GM19452 (cell line): ENCODE data around the gene THBS2.
"Not testable (repeated sequence)": the region's sequence is repeated elsewhere in the genome, so short reads cannot be mapped to it uniquely, and the experiment has no call there.

Experiments
- ATAC-seq: cut with Tn5 transposase; IDR thresholded peaks from one replicate; pipeline ENCODE4 v1.9.1; 2021; ENCODE audit not compliant: unreplicated experiment

THBS2 gene

DNA sequence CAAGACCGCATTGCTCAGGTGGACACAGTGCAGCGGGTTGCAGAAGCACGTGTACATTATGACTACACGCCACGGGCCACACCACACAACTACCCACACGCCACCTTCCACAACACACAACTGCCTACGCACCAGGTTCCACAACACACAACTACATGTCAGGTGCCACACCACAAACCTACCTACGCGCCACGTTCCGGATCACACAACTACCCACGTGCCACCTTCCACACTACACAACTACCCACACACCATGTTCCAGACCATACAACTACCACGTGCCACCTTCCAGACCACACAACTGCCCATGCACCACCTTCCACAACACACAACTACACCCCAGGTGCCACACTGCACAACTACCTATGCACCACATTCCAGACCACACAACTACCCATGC is 20.5 kb downstream of the THBS2 start:
- ATAC-seq, result no peak

DNA sequence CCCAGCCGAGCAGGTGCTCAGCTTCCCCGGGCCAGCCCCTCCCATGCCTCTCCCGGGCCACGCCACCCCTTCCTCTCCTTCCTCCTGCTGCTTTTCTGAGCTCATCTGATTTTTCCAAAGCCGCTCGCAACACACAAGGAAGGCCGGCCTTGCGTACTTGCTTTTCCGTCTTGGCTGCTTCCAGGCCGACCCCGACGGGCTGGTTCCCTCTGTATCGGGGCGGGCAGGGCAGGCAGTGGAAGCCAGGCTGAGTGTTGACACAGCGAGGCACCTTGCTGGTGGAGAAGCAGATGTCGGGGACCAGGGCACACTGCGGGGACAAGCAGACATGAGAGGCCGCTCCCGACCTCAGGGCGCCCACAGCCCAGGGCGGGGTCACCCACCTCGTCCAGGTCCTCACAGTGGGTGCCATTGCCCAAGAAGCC is 21.1 kb downstream of the THBS2 start:
- no peak for ATAC-seq

DNA sequence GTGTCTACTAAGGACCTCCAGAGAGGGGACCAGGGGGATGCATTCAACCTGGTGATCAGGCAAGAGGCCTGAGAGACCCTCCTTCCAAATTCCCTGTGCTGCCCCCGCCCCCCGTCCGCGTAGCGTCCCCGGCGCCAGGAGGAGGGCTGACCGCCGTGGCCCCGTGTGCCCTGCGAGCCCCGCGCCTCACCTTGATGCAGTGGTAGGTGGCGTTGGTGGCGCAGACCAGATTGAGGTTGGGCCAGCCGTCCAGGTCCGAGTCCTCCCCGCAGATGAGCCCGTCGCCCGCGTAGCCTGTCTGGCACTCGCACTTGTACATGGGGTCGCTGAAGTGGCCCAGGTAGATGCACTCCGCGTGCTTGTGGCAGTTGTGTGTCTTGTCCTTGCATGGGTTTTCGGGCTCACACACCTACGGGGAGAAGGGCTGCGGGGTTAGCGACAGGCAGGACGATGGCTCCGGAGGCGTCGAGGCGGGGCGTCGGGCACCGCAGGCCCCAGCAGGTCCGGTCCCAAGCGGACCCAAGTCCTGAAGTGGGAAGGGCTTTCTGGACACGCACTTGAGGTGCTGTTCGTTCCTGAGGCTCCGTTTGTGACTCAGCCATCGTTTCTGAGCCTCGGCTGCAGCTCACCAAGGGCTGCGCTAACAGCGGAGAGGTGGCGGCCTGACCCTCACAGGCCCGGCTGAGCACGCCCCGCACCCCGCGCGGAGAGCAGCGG is 21.7 kb downstream of the THBS2 start:
- no peak for ATAC-seq

DNA sequence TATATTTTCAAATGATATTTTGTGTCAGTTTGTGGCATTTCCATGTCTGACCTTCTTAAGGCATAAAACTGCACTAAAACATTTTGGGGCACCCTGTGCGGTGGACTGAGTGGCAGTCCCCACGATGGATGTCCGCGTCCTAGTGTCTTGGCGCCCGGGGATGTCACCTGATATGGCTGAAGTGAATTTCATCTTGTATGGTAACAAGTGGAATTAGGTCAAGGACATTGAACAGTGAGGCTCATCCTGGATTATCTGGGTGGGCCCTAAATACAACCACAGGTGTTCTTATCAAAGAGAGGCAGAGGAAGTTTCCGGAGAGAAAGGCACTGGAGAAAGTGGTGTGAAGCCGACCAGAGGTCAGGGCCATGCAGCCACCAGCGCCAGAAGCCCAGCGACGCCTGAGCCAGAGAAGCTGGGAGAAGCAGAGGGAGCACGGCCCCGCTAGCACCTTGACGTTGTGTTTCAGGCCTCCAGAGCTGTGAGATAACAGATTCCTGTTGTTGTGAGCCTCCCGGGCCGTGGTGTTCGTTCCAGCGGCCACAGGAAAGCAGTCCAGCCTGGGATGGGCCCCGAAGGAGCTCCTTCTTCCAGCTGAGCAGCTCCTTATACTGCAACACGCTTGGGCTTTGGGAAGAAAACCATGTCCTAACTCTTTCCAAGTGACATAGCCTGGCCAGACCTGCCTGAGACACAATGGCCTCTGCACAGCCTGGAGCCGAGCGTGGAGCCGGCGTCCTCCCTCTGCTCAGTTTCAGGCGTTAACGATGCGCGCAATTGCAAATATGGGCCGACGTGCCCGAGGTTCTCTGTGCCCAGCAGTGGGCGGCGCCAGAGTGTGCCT is 22.5 kb downstream of the THBS2 start:
- no peak for ATAC-seq

DNA sequence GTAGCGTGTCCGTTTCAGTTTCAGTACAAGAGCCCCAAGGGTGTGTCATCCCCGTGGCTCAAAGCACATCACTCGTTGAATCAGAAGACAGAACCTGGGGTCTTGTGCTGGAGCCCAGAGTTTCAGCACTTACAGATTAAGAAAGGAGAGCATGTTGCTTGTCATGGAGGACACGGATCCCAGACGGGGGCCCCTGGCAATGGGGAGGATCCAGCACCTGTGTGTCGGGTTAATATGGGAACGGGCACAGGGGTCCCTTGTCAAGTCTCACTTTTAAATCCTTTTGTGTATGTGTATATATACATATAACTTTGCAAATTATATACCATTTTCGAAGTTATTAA is 23.4 kb downstream of the THBS2 start:
- ATAC-seq, result no peak

DNA sequence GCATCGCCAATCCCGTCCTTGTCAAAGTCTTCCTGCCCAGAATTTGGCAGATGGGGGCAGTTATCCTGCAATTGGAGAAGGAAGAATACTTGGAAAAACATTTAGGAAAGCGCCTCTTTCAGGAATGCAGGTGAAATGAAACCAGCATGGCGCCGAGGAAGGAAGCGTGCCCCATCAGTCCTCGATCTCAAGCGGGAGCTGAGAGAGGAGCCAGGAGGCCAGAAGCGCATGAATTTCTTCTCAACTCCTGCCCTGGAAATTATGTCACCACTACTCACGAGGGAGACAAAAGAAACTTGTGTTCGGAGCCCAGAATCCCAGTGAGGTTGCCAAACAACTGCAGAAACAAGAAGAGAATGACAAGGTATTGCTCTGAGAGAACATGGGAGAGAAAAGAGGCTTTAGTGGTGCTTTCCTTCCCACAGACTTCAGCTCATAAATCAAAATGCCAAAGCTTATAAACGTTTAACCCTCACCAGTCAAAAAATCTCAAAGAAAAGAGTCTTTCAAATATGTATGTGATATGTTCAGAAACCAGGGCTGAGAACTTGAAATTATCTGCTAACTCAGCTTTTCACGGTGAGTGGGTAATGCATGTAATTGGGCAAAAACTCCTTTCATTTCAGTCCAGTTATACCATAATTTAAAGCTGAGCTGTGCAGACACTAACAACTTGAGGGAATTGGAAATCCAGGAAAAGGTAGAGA is 23.9 kb downstream of the THBS2 start:
- ATAC-seq, result no peak

DNA sequence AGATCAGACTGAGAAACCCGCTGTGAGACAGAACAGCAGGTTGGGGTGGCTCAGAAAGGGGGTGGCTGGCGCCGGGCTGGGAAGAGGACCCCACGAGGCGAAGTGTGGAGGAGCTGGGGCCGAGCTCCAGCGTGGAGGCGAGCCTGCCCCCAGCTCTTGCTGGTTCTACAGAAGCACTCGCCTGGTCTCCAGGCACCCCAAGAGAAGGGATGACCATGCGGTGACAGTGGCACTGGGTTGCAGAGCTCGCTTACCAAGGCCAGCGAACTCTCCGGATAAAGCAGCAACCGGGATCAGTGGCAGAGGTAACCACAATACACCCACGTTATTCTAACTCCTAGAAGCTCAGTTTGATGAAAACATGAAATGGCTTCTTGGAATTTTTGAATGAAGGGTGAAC is 26.5 kb downstream of the THBS2 start:
- no peak for ATAC-seq

DNA sequence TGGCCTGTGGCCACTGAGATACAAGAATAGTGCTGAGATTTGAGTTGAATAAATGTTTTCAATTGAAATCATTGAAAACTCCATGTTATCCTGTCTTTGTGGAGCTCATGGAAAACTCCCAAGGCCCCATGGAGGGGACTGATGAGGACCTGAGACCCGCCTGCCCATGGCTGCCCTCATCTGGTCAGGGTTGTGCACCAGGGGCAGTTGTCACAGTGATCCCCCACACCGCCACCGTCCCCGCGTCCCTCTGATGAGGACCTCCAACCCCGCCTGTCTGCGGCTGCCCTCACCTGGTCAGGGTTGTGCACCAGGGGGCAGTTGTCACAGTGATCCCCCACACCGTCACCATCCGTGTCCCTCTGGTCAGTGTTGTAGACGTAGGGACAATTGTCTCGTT is 27.8 kb downstream of the THBS2 start:
- no peak for ATAC-seq

DNA sequence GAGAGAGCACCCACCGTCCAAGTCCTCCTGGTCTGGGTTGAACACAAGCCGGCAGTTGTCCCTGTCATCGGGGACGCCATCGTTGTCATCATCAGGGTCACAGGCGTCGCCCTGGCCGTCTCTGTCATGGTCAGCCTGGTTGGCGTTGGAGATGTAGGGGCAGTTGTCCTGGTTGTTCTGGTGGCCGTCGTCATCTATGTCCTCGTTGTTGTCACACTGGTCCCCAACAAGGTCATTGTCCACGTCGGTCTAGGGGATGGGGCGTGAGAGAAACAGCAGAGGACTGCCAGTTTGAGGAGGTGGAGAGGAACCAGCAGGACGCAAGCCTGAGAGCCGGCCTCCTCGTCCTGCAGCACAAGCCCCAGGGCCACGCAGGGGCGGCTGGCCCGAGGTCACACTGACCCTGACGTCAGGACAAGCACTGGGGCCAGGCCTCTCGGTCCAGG is 28.5 kb downstream of the THBS2 start:
- ATAC-seq, result no peak

DNA sequence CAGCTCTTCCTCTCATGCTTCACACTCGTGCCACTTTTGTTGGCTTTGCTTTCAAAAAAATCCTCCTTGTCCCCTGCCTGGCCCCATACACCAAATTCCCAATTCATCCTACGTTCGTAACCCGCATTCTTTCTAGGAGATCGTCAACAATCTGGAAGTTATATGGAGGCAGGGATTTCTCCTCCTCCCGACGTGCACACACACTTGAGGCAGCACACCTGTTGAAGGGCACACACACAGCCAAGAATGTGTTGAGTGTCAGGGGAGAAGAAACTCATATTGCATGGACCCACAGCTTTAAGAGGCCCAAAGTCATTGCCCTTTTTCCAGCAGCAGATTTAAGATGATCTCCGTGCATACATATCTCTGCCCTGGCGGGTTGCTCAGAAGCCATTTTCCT is 28.9 kb downstream of the THBS2 start:
- no peak for ATAC-seq

DNA sequence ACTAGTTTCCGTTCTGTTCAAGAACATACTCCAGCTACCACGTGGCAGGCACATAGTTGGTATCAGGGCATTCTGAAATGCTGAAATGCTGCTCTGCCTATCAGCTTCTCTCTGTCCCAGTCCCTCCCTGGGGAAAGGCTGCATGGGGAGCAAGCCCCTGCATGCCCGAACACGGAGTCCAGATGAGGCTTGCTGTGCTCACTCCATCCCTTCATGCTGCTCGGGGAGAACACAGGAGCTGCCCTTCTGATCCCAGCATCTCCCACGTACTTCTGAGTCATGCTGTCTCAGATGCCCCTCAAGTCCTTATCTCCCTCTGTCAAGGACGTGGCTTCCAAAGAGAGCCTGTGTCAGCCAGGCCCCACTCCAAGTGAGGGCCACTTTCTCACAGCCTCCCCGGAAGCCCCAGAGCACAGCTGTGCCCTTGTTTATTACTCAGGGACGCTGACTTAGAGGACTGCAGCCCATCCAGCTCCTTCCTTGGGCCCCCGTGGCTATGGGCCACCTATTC is 29.4 kb downstream of the THBS2 start:
- no peak for ATAC-seq

DNA sequence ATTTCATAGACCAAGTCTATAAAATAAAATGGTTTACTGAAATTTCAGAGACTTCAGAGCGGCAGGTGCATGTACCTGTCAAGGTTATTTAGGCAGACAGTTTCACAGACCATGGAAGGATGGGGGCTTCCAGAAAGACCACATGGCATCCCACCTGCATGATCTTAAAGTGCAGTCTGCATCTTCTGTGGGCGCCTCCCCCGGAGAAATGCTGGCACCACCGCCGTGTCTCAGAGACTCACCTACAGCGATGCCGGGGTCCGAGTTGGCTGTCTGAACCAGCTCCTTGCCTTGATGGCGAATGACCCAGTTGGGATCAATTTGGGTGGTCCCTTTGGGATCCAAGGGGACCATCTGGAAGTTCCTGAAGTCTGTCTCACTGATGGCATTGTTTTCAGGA is 30.6 kb downstream of the THBS2 start:
- no peak for ATAC-seq

DNA sequence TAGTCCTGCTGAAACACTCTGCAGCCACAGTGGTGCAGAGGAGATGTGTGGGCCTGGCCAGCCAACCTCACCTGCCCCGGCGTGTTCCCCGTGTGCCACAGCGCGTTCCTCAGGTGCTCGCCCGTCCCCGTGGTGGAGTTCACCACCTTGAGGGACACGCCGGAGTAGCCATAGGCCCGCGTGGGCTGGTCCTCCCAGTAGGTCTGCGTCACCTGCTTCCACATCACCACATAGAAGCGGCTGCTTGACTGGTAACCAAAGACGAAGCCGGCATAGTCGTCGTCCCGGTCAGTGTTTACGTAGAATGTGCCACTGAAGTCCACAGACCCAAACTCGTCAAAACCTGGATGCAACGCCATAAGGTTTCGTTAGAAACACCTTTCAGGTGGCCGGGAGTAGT is 31.5 kb downstream of the THBS2 start:
- ATAC-seq, result no peak

DNA sequence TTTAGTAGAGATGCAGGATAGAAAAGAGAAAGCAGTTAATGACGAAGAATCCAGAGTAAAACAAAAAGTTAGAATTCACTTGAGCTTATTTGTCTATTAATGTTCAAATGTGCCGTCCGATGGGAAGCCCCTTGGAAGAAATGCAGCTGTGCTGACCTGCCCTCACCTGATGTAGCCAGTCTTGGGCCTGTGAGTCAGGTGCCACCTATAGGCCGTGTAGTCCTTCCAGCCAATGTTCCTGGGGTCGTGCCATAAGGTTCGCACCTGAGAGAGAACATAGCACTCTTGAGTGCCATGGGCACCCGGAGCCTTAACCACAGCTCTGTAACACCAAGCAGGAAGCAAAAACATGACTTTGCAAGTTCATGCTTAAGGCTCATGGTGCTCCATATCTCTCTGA is 32.4 kb downstream of the THBS2 start:
- ATAC-seq, result no peak

DNA sequence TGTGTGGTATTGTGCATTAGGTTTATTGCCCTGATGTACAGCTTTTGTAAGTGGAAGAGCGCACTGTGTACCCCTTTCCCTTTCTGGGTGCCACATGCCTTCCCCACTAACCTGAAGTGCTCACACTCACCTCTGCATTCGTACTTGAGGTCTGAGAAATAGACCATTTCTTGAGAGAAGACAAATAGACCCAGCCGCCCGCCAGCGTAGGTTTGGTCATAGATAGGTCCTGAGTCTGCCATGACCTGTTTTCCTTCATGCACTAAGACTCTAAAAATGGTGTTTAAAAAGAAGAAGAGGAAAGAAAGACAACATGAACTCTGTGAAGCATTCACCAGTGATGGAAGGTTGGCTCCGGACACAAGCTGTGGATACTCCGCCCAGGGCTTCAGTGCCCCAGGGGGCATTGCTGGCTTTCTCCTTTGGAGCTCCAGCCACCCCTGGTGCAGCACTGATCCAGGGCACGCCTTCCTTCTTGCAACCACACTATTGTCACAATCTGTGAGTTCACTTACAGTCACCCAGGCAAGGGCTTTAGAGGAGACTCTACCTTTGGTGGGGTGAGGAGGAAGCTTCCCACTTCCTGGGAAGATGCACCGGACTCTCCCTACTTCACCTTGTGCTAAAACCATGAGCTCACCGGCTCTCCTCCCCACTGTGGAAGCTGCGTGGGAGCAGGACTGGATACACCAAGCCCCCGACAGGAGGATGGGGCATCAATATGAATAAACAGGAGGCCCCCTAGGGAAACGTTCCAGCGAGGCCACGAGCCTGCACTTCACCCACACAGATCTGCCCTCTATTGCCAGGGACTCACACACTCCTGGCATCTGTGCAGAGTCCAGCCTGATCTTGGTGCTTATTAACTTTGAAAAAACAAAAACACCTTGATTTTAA is 33.3 kb downstream of the THBS2 start:
- ATAC-seq, result no peak

DNA sequence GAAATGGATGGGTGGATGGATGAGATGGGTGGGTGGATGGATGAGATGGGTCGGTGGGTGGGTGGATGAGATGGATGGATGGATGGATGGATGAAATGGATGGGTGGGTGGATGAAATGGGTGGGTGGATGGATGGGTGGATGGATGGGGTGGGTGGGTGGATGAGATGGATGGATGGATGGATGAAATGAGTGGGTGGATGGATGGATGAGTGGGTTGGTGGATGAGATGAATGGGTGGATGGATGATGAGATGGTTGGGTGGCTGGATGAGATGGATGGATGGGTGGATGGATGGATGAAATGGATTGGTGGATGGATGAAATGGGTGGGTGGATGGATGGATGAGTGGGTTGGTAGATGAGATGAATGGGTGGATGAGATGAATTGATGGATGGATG is 35.7 kb downstream of the THBS2 start:
- no peak for ATAC-seq

DNA sequence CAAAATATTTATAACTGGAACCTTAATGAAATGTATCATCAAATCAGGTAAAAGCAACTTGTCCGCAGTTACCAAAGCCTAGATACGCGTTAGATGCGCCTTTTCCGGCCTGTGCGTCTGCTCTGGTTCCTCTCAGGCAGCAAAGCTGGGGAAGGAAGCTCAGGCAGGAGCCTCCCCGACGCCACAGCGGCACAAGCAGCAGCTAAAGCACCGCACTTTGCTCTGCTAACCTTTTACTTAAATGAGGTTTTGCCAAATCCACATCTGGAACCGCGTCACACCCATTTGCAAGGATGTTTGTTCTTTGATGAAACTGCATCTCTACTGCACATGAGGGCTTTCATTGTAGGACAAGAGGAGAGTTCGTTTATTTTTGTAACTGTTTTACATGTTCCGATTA is 36.8 kb downstream of the THBS2 start:
- ATAC-seq, result no peak

DNA sequence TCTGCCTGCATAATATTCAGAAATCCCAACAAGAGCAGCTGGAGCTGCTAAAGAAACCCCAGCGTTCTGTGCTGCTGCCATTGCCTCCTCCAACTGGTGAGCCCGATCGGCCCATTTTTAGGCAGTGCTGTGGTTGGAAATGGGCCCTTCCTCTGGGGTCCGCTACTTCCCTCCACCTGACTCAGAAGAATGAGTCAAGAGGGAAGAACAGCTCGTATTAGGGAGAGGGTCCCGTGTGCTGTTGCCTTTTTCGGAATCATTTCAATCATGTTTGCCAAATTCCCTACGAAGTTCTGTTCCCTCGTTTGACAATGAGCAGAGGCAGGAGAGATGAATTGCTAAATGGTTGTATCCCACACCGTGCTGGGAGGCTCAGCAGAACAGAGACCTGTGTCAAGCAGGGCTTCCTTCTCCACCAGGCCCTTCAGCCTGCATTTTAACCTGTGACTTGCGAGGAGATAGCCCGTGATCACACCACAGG is 38.4 kb downstream of the THBS2 start:
- ATAC-seq, result no peak

DNA sequence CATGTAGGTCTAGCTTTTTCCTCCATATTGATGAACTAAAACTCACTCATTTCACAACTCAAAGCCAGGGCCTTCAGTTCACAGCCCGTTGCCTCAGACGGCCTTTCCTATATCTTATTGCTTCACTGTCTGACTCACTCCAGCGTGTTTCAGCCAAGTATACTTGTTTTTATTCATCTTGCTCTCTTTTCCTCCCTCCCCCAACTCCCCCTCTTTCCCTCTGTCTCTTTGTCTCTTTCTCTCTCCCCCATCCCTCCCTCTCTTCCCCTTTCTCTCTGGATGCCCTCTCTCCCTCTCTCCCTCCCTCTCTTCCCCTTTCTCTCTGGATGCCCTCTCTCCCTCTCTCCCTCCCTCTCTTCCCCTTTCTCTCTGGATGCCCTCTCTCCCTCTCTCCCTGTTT is 38.9 kb downstream of the THBS2 start:
- not testable (repeated sequence) for ATAC-seq

DNA sequence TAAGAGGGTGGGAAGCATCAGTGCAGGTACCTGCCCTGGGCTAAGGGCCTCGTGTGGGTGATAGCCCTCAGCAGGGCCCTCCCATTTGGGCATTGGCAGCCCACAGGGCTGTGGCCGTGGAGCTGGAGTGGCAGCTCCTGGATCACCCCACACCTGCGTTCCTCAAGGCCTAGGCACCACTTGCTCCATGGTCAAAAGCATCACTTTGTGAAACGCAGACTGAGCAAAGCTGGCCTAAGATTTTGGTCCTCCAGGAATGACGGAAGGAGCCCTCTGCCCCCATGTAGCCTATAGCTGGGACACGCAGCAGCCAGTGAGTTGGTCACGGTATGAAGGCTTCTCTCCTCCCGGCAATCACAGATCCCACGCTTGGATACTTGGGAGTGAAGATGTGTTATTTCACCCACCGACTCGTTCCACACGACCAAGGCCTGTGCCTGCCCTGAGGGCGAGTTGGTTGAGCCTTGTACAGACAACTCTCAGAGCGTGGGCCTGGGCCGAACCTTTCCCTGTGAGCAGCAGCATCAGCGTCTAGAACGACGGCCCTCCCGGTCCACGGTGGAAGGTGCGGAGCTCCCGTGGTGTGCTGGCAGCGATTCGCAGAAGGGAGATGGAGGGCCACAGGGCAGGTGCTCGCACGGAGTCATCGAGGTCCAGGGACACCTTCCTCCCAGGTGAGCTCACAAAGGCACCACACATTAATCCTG is 39.7 kb downstream of the THBS2 start:
- no peak for ATAC-seq
